Left renal pelvis (tissue), 4 donors: ENCODE data around the gene ATP1B1. TPM values are rescaled to one million over a fixed set of nuclear protein-coding genes. Genes with fewer than 3 reads are reported as not detected.
"Not testable (repeated sequence)": the region's sequence is repeated elsewhere in the genome, so short reads cannot be mapped to it uniquely, and the experiment has no call there.

Experiments used
- DNase-seq, 4 donors: peaks; one replicate each; pipeline ENCODE4 v3.0.0-alpha.2; 2013; ENCODE audit warnings: low read depth in 4 of 4, low spot score in 3 of 4
- polyA plus RNA-seq, 4 donors: library from polyadenylated mRNA; unstranded; fragments of 120-200 nt; gene quantifications; one replicate each; pipeline ENCODE4 v1.2.1, GENCODE V29; 2013; ENCODE audit not compliant: insufficient read length in 4 of 4

ATP1B1 gene
- polyA plus RNA-seq, 4 donors: 33.7 to 546 (median 476) TPM

- no peak for DNase-seq
These were observed 32.6 kb downstream of the ATP1B1 start for GRCh38 chr1:169138866-169139670.

- no peak for DNase-seq
These were observed 34.9 kb downstream of the ATP1B1 start for GRCh38 chr1:169141356-169141755.

GRCh38 chr1:169142129-169142528, 35.6 kb downstream of the ATP1B1 start:
- DNase-seq: no peak

DNA sequence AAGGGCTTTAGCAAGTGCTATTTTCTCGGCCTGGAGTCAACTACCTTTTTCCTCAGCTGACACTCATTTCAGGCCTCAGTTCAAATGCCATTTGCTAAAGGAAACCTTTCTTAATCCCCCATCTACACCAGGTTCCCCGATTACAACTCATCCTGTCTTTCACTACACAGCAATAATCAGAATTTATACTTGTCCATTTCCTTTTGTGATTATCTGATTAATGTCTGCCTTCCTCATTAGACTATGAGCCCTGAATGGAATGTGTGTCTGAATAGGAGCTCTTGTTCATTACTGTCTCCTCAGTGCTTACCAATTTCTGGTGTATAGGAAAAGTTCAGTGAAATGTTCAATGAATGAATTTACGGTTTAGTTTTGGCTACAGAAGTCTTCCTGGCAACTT, 36.9 kb downstream of the ATP1B1 start:
- DNase-seq: no peak

DNA sequence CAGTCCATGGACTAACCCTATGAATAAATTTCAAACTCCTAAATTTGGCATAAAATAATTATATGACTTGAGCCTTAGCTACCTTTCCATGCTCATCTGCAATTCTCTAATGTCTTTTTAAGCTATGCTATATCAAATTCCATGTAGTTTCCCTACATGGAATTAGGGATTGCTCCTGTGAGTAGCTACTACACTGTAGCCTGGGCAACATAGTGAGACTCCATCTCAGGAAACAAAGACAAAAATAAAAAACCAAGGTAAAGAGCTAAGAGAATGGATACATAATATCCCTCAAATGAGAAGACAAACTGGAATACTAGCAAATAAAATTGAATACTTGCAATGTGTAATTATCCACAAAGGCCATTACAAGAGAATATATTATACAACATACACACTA, 37.5 kb downstream of the ATP1B1 start:
- no peak for DNase-seq

- no peak for DNase-seq
These were observed 38.6 kb downstream of the ATP1B1 start for GRCh38 chr1:169144941-169145626.

DNA sequence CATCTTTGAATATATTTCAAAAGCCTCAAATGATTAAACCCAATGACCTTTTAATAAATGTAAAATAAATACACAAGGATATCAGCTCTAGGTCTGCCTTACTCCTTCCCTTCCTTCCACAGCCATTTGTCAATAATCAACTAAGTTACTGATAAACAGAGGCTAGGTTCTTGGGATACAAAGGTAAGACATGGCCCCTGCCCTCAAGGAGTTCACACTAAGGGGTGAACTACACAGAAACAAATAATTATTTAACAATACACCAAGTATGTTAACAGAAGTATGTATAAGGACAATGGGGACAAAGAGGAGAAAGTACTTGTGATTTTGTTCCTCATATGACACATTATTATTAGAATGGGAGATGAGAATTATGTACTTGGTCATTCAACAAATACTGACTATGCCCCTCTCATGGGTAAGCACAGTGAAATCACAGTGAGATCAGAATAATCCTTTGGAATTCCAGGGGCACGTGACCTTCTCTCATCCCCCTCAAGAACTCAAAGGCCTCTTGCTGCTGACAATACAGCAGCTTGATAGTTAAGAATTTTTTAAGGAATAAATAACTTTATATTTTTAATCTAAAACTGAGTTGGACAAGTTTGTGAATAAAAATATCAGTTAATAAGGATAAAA, 40.2 kb downstream of the ATP1B1 start:
- DNase-seq: no peak

DNA sequence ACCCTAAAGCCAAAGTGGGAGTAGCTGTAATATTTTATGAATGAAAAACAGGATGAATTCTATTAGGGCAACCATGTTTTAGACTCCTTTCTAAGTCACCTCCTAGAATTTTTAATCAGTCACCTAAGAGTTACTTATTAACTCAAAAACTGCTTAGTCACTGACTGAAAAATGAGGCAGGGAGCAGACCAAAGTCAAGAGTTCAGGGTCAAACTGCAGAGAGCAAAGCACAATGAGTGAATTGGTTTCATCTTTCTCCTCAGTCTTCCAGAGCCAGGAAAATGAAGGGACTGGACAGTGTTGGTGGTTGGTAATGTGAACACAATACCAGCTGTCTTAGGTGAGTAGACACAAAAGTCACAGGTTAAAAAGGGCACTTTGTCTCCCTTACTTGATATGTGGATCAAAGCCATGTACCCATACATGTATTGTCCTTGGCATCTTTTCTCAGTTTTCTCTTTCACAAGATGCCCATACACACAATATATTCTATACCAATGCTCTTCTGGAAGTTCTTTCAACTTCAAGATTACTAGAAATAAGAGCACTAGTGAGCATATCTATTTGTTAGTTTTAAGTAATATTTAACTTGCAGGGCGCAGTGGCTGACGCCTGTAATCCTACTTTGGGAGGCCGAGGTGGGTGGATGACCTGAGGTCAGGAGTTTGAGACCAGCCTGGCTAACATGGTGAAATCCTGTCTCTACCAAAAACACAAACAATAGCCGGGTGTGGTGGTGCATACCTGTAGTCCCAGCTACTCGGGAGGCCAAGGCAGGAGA, 42.2 kb downstream of the ATP1B1 start:
- peak in 2 of 4 donors; percentile 40 to 58 for DNase-seq

DNA sequence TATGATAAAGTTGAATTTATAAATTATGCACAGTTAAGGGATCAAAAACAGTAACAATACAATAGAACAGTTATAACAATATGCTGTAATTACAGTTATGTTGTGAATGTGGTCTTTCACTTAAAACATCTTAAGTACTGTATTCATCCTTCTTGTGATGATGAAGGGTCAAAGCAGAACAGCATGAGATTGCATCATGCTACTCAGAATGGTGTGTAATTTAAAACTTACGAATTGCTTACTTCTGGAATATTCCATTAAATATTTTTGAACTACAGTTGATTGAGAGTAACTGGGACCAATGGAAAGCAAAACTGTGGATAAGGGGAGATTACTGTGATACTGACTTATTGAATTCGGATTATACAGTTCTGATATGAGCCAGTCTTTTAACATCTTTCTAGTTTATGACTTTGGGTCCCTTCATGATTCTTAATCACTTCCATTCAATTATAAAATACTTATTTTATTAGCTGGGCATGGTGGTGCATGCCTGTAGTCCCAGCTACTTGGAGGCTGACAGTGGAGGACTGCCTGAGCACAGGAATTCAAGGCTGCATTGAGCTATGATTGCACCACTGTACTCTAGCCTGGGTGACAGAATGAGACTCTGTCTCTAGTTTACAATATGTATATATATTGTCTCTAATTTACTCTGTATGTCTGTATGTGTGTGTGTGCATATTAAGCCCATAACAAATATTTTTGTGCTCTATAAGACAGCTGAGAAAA, 43.2 kb downstream of the ATP1B1 start:
- DNase-seq: no peak

DNA sequence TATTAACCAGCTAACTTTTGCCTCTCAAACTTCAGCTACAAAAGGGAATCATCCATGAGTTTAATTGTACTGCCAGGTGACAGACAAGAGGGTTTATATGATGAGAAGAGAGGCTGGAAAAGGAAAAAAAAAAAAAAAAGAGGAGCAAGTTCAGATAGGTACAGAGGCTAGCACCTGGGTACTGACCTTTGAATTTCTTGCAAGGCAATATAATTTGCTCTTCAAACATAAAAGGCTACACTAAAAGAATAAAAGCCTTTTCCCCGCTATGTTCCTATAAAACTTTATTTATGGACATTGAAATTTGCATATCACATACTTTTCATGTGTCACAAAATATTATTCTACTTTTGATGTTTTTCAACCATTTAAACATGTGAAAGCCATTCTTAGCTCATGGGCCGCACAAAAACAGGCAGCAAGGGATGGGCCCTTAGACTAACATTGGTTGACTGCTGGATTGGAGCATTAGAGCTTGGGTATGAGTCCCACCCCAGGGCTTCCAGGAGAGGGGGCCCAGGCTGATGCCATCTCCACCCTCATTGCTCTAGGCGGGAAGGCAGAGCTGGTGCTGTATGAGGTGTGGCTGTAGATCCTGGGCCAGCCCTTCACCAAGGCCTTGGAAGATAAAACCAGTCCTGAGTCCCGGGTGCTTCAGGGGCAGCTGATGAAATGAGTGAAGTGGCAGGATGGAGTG, 44.3 kb downstream of the ATP1B1 start:
- no peak for DNase-seq

GRCh38 chr1:169151338-169151837, 44.9 kb downstream of the ATP1B1 start:
- no peak for DNase-seq

DNA sequence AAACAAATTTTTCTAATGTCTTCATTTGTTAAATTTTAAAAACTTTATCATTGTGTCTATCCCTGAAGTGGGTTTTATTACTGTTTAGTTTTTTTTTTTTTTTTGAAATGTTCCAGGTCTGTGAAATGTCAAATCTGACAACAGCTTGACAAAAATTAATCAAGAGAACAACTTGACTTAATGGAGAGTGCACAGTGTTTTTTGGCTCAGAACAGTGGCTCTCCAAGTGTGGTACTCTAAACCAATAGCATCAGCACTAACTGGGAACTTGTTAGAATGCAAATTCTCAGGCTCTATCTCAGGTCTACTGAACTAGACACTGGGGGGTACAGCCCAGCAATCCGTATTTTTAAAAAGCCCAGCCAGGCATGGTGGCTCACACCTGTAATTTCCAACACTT, 49.2 kb downstream of the ATP1B1 start:
- DNase-seq: no peak

- no peak for DNase-seq
These were observed 50.1 kb downstream of the ATP1B1 start for GRCh38 chr1:169156580-169156979.

DNA sequence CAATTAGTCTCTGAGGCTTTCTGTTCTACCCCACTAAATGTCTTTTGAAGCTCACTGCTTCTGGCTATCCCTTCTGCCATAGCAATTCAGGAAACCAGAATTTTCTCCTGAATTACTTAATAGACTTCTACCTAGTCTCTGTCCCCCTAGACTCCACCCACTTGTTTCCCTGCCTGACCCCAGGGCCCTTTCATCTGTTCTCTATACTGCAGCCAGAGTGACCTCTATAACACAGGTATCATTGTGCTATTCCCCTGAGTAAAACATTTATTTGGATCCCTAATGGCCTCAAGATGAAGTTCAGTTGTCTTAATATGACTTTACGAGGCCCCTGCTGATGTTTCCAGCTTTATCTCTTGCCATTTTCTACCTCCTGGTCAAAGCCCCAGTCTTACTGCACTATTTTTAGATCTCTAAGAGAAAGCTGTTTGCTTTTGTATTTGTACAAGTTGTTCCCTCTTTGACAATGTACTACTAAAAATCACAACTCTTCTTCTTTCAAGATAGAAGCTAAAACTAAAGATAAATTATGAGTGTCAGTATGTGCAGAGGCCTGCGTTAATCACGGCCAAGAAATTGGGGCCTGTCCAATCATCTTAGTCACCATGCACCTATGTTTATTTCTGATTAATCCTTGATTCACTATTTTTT, 54.5 kb downstream of the ATP1B1 start:
- DNase-seq: no peak

- no peak for DNase-seq
These were observed 55.2 kb downstream of the ATP1B1 start for GRCh38 chr1:169161496-169162194.

DNA sequence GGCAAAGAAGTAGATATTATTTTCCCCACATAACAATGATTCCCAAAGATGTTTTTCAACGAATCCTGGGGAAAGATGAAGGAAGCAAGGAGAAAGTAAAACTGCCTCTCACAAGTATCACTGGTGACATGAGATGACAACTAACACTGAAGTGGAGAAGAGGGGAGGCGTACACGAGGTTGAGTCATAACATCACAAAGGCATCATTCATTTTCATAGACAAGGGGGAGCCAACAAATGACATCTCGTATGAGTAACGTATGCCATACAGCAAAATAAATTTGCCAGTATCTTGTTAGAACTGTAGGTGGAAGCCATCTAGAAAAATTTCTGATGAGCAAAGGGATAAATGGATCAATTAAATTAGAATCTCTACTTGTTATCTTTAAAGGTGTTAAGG, 56.6 kb downstream of the ATP1B1 start:
- DNase-seq: no peak

DNA sequence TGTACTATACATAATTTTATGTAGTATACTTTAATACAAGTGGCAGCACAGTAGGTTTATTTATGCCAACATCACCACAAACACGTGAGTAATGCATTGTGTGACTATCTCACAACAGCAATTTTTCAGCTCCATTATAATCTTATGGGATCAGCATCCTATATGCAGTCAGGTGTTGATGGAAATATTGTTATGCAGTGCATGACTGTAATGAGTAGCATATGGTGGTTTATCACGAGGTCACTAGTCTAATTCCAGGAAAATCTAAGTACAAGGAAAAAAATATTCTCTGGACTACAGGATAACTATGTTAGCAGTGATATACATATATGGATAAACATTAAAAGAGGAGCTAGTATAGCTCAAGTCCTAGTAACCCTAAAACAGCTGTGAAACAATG, 69.0 kb downstream of the ATP1B1 start:
- no peak for DNase-seq

DNA sequence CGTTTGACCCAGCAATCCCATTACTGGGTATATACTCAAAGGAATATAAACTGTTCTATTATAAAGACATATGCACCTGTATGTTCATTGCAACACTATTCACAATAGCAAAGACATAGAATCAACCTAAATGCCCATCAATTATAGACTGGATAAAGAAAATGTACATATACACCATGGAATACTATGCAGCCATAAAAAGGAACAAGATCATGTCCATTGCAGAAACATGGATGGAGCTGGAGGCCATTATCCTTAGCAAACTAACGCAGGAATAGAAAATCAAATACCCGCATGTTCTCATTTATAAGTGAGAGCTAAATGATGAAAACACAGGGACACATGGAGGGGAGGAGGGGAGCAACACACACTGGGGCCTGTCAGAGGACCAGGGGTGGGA, 72.9 kb downstream of the ATP1B1 start:
- DNase-seq: not testable (repeated sequence)
